Mucosa of gallbladder (tissue), 1 donor: ENCODE measurements around the gene TOGARAM2. TPM values are rescaled to one million over a fixed set of nuclear protein-coding genes. Genes with fewer than 3 reads are reported as not detected.

Experiments used
- DNase-seq: peaks from one replicate; pipeline ENCODE4 v3.0.0-alpha.2; 2020; ENCODE audit warnings: low spot score
- total RNA-seq: library from RNA; stranded (reverse); gene quantifications from one replicate; pipeline ENCODE4 v1.2.1, GENCODE V29; 2021
- donor health status: DM: no; HTN: no; CAD: no.

The TOGARAM2 gene
- 3.5 TPM for total RNA-seq

DNA sequence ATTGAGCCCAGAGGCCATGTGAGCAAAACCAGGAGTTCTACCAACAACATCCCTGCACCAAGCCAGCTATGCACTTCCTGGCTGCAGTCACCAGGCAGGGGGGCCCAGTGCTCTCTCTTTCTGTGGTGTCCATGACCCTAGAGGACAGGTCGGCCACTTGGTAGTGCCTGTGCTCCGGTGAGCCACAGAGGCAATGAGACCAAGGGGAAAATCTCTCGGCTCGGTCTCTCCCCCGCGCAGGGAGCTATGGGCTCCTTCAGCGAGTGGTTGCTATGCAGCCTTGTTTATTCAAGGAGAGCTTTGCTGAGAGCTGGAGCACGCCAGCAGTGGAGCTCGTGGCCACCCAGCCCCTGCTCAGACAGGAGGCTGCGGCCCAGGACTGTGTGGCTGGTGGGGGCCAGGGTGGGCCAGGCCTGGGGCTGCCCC, at the start of gene TOGARAM2:
Gene TOGARAM2, plus strand, starts transcription at position 283 of the 426 bp plus-strand sequence. CDS start 13,537 bp downstream, outside the sequence.
- peak; percentile 34 for DNase-seq

DNA sequence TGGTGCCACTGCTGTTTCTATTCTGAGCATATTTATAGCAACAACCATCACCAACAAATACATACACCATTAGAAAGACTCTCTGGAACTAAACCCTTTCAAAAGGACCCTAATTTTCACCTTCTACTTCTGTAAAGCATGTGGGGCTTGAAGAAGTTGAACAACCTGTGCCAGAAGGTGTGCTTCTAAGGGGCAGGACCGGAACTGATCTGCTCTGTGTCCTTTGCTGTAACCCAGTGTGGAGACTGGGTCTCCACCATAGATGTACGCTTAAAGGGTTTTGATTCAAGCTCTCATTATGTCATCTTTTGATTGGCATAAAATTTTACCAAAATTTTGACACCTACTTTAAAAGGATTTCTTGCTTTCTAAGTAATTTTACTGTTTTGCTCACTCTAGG, 46.3 kb upstream of the TOGARAM2 start:
- DNase-seq = no peak

DNA sequence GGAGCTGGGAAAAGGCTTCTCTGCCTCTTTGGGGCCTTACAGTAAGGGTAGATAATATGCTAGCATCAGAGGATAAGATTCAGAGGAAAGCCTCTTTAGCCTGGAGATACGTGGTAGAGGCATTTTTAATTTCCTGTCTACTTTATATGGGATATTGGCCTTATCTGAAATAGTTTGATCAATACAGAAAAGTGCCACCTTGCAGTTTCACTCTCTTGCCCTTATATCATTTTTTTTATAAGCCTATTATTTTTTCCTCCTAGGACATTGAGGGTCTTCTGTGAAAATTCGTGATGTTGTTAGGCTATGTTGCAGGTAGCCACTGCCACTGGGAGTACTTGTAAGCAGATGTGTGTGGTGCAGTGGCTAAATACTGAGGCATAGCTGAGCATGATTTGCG, 40.1 kb upstream of the TOGARAM2 start:
- DNase-seq = no peak

DNA sequence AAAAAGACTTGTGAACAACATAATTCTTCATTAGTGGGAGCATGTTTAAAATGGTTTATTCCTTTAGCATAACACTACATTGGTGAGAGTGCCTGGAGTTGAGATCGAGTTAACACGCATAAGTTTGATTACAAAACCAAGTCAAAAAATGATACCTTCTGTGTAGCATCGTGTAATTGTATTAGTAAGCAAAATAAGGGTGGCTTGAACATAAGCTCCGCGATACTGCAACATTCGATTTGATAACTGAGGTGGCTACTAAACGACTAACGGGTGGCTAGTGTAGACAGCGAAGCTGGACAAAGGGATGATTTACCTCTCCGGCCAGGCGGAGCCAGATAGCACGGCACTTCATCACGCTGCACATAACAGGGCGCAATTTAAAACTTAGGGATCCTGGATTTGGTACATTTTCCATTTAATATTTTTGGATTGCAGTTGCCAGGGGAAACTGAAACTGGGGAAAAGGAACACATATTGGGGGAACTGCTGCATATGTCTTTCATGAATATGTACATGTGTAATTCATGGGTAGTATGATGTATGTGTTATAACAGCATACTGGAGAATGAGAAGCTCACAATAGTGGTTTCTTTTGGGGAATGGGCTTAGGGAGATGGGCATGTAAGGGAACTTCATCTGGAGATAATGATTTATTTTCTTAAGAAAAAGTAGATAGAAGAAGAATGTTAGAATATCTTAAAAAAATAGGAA, 36.4 kb upstream of the TOGARAM2 start:
- DNase-seq = no peak

DNA sequence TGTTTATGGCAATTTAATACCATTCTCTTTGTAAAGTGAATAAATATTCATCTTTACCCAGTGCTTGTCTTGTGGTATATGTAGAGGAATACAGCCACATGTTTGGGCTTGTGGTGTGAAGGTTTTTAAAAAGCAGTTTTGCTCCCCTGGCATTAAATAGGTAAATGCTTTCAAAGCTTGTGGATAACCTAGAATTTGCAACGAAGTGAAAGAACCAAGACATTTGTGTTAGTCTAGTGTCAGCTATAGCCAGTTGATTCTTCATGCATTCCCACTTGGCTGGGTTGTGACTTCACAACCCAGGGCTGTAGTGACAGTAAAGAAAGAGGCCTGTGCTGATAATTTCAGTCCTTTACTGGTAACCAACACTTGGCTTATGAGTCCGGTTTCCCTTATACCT, 32.9 kb upstream of the TOGARAM2 start:
- DNase-seq = no peak

DNA sequence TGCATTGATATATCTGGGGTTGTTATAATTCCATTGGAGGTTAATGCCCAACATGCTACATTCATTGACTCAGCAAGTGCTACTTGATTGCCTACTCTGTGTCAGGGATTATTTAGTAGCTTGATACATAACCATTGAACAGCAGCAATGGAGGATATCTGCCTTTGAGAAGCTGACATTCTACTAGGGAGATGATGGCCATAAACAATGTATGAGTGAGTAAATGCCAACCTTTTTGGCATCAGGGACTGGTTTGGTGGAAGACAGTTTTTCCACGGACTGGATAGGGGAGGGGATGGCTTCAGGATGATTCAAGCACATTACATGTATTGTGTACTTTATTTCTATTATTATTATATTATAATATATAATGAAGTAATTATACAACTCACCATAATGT, 31.9 kb upstream of the TOGARAM2 start:
- no peak for DNase-seq

DNA sequence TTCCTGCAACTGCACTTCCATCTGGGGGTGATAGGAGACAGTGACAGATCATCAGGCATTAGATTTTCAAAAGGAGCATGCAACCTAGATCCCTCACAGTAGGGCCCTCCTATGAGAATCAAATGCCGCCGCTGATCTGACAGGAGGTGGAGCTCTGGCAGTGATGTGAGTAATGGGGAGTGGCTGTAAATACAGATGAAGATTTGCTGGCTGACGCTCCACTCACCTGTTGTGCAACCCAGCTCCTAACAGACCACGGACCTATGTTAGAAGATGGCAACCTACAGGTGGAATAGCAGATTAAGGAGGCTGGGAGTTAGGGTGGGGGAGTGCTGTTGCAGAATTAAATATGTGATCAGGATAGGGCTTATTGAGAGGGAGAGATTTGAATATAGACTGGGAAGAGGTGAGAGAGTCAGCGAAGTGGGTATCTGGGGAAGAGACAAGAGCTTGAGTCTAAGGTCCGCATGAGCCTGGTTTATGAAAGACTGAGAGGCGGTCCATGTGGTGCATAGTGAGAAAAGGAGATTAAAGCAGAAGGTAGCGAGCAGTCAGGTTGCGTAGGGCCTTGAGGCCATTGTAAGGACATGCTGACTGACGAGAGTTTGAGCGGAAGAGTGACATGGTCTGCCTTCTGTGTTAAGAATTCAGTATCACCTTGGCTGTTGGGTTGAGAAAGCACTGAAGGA, 31.3 kb upstream of the TOGARAM2 start:
- no peak for DNase-seq

DNA sequence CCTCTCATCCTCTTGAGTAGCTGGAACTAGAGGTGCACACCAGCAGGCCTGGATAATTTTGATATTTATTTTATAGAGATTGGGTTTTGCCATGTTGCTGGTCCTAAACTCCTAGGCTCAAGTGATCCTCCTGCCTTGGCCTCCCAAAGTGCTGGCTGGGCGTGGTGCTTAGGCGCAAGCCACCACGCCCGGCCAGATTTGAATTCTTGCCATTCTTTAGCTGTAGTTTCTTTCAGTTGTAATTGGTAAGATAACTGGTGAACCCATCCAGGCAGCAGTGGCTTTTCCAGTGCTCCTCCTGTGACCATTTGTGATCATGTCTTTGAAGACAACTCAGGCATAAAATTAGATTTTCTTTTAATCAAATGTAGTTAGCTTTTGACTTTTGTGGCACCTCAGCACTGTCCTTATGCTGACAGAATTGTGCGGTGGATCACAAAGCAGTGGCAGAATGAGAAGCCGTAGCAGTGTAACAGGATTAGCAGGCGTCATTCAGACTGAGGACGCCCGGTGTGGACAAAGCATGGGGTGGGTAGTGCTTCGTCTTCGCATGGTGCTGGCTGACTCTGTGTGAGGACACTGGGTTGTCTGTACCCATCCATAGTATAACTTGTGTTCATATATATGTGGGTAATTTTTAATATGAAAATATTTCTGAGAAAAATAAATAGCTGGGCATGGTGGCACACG, 30.0 kb upstream of the TOGARAM2 start:
- DNase-seq = no peak

DNA sequence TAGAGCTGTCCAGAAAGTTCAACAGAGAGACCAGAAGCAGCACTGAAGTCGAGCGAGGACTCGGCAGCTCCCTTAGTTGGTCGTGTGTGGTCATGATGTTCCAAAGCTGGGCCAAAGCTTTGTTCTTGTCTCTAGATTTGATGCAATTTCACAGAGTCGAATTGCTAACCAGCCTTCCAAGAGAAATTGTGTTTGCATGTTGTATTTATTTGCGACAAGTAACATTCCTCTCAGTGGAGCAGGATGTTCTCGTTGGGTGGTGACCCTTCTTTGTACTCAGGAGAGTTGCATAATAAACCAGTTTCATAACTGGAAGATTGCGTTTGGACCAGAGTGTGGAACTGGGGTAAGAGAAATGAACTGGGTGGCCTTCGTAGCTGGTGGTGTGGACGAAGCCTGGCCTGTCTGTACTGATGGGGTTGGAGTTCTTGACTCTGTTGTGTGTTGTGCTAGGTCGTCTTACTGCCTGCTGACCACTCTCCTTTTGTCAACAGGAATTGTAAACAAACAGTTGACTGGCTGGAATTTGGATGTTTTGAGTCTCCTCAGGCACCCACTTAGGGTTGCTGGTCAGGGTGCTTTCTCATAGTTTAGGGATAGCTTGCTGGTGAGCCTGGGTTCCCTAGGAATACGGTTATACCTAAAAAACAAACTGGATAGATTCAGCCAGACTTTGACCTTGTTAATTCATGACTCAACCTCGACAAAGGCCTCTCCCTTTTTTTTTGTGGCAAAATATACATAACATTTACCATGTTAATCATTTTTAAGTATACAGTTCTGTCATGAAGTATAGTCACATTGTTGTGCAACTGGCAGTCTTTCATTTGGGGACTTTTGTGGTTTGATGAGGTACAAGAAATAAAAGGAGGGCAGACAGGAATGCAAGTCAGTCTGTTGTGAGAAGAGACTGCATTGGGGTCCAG, 28.9 kb upstream of the TOGARAM2 start:
- peak; percentile 25 for DNase-seq

DNA sequence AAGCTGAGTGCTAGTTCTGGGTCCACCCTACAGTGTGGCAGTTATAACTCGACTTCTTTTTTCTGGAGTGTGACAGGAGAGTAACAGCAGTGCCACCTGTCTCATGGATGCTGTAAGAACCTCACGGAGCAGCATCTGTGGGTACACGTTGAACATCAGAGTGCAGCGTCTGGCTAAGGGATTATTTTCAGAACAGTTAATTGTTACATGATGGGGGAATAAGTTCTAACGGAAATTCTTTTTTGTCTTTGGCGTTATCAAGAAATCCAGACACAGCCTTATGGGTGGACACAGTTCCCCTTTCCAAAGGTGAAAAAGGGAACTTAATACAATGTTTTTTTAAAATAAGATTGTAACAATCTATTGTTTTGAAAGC, 28.3 kb upstream of the TOGARAM2 start:
- DNase-seq = no peak

DNA sequence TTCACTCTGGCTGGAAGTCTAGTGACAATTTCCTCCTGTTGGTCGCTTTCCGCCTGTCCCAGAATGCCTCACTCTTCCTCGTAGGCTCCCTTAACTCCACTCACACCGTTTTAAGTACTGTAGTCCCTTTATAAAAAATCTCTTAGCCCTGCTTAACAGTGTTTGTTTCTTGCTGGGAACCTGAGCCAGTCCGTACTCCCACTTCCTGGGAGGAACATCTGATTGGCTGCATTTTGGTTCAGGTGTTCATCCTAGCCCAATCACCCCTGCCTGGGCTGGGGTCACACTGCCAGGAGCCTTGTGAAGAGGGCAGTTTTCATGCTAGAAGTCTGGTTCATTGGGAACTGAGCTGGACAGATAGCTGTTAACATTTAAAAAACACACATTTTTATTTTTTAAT, 25.6 kb upstream of the TOGARAM2 start:
- no peak for DNase-seq

DNA sequence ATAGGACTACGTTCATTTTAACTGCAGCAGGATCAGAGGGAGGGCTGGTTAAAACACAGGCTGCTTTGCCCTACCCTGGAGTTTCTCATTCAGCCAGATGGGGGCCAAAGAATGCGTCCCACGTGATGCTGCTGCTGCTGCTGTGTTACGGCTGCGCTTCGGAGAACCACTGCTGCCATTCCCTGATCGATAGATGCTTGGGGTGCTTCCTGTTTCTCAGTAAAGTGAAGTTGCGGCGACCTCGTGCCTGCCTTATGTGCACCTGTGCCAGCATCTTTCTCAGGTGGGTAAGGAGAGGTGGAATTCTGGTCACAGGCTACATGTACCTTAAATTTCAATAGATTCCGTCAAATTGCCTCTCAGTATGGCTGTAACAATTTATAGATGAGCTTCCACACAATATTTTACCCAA, 24.7 kb upstream of the TOGARAM2 start:
- DNase-seq = peak; percentile 65

DNA sequence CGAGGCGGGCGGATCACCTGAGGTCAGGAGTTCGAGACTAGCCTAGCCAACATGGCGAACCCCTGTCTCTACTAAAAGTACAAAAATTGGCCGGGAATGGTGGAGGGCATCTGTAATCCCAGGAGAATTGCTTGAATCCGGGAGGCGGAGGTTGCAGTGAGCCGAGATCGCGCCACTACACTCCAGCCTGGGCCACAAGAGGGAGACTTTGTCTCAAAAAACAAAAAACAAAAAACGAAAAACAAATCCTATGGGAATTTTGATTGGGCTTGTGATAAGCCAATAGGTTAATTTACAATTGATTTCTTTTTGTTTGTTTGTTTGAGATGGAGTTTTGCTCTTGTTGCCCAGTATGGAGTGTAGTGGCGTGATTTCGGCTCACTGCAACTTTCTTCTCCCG, 24.2 kb upstream of the TOGARAM2 start:
- DNase-seq = no peak

DNA sequence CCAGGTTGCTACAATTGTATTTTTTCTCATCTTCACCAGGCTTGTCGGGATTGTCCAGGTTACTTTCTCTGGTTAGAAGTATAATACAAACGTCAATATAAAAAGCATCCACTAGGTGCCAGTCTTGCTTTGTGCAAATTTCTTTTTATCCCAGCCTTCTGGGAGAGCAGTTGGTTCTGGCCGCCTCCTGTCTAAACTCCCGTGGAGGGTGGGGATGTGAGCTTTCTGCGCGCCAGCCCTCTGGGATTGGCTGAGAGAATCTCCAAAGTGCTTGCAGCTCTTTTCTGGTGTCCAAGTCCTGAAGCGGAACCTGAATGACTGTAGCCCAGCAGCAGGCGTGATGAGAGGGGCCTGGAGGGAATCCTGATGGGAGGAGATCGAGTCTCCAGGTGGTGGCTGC, 22.4 kb upstream of the TOGARAM2 start:
- DNase-seq = peak; percentile 66

DNA sequence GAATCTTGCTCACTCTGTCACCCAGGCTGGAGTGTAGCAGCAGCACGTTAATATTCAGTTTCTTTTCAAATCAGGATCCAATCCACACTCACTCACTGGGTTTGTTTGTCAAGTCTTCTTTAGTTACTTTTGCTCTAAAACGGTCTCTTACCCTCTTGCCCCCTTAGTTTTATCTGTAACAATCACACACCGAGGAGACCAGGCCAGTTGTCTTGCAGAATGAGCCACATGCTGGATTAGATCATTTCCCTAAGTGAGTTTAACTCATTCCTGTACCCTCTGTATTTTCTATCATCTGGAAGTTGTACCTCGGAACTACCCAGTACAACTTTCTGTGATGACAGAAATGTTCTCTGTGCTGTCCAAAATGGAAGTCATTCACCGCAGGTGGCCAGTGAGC, 20.7 kb upstream of the TOGARAM2 start:
- DNase-seq = no peak

DNA sequence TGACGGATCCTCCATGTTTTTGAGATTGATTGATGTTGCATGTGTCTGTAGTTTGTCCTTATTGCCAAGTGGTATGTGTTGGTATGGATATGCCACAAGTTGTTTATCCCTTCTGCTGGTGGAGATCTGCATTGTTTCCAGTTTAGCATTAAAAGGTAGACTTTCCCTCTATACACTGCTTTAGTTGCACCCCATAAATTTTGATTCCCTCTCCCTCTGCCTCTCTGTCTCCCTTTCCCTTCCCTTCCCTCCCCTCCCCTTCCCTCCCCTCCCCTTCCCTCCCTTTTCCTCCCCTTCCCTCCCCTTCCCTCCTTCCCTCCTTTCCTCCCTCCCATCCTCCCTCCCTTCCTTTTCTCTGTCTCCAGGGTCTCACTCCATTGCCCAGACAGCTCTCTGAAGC, 18.6 kb upstream of the TOGARAM2 start:
- no peak for DNase-seq

DNA sequence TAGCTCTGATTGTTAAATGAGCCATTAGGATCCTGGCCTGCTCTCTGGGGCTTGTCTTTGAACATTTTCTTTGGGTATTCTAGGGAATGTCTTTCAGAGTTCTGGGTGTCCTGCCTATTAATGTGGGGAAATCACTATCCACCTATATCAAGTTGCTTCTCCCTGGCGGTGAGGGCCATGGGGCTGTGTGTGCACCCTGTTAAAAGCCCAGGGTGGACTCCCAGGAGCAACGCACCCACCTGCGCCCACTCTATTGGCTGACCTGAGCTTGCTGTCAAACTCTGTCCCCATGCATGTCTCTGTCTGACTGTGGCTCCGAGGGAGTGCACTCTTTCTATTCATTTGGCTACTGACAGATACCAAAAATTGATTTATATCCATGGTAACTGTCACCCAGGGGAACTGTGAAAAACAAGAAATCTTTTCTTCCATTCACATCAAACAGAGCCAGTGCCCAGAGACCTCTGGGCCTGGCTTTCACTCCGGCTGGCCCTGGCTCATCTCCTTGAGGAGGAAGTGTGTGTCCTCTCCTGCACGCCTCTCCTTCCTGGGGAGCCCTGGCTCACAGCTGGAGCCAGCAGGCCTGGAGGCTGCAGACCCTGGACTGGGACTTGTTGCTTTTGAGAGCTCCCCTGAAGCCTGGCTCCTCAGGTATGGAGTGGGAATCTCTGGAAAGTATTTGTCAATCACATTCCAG, 10.5 kb upstream of the TOGARAM2 start:
- no peak for DNase-seq

DNA sequence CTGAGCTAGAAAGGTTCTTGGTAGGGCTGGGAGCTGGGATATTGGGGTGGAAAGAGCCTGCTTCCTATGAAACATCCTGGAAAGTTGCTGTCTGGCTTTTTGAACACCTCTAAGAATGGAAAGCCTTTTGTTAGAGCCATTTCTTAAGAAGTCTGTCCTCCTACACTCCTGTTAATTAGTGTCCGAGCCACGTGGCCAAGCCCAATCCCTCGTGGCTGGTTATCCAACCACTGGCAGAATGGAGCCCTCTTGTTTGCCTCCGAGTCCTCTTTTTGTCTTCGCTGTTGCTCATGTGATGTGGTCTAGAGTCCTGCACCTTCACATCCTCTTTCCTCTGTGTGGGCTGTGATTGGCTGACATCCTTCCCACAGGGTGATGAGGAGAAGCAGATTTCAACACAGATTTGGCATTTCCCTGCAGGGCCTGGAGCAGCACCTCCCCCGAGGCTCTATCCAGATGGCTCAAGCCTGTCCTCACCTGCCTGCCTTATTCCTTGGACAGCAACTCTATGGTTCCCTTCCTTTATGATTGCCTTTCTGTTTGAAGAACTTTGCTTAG, 8.2 kb upstream of the TOGARAM2 start:
- no peak for DNase-seq

DNA sequence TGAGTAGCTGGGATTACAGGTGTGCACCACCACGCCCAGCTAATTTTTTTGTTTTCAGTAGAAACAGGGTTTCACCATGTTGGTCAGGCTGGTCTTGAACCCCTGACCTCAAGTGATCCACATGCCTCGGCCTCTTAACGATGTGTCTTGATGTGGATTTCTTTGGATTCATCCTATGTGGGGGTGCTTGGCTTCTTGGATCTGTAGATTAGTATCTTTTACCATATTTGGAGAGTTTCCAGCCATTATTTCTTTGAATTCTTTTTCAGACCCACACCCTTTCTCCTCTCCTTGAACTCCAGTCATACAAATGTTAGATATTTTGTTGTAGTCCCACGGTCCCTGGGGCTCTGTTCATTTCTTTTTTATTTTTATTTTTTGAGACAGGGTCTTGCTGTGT, 6.8 kb upstream of the TOGARAM2 start:
- DNase-seq = no peak

DNA sequence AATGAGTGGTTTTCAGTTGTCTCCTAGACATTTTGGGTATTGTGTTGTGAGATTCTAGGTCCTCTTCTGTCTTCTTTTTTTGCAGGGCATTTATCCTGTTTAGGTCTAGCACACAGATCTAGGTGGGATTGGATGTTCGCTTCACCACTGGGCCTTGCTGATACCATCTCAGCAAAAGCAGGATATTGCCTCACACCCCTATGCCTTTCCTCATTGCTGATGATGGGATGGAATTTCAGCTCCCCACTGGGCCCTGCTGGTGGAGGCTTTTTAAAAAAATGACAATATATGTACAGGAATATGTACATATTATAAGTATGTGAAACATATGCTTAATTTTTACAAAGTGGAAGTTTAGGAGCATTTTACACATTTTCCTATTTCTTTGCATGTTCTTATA, 5.4 kb upstream of the TOGARAM2 start:
- no peak for DNase-seq

DNA sequence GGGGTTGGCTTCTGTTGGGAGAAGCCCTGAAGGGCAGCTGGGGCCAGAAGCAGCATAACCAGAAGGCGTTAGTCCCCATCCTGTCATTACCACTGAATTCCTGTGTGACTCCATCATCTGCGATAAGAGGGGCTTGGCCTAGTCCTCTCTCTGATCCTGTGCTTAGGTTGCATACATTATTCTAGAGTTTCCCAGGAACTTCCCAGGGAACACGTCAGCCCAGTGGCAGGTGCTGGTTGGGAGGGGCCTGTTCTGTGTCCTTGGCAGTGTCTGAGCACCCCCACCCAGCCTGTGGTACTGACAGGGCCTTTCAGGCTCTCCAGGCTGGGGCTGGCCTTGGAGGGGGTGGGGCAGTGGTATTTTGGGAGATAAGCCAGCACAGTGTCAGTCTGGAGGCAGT, 4.5 kb upstream of the TOGARAM2 start:
- no peak for DNase-seq
